Loucy (cell line): Measurements from ENCODE around the gene CLEC4D.

Experiments used
- CTCF ChIP-seq: fragments of 200-600 bp; sonication (generic); conservative IDR thresholded peaks from 2 replicates; pipeline ENCODE4 v1.5.1; 2014; ENCODE audit warnings: mild to moderate bottlenecking, antibody characterized with exemption, low read length
- EZH2phosphoT487 ChIP-seq: fragments of 200-600 bp; IDR thresholded peaks from 2 replicates; pipeline ENCODE4 v1.6.1; 2018; ENCODE audit warnings: antibody characterized with exemption, mild to moderate bottlenecking, moderate library complexity, borderline replicate concordance

- TF ChIP-seq CTCF (no peak), EZH2phosphoT487 (no peak)
Observed at GRCh38 chr12:8559676-8560075, 46.4 kb downstream of the CLEC4D start.
